ENCODE results near the gene SLX9. TPM values are rescaled to one million over a fixed set of nuclear protein-coding genes. Genes with fewer than 3 reads are reported as not detected.
A peak's percentile ranks its signal among the peaks of the same experiment; 100 is the strongest.

SLX9 gene
- total RNA-seq, 1 experiment from 2014 or later, result 74.3 TPM

- H3K27ac Mint-ChIP-seq, result peak overlapping the region; percentile 63 to 91 (median 77); a peak in 4 of 7 replicates
- no peak overlapping the region for H4K91ac ChIP-seq (ENCODE audit: insufficient read length, low read depth, low read length)
- H3K27me3 ChIP-seq (ENCODE audit: insufficient read depth, low read length), result no peaks in the 10 kb centered on the region
- no peak overlapping the region for H2BK120ac ChIP-seq (ENCODE audit: low read depth, low read length, poor library complexity, severe bottlenecking)
- H3K23me2 ChIP-seq (ENCODE audit: insufficient read length, low read depth, low read length, poor library complexity, severe bottlenecking), result no peaks in the 10 kb centered on the region
- no peak overlapping the region for H3K9ac ChIP-seq (ENCODE audit: extremely low read depth, insufficient read length, low read length)
- no peak overlapping the region for H2AFZ ChIP-seq (ENCODE audit: low read length)
- H3K4me3 Mint-ChIP-seq, result no peak overlapping the region
- no peak overlapping the region for H4K5ac ChIP-seq (ENCODE audit: insufficient read length, low read depth, low read length)
- H3K4me1 Mint-ChIP-seq, result peaks cover 5 to 6% of the 10 kb centered on the region in 2 experiments
- no peak overlapping the region for H3K56ac ChIP-seq (ENCODE audit: insufficient read length, low read depth, low read length)
- no peaks in the 10 kb centered on the region for H3K27me3 Mint-ChIP-seq (ENCODE audit: low read depth)
- no peak overlapping the region for H3K4ac ChIP-seq (ENCODE audit: low read depth, low read length)
- peaks cover 23 to 67% (median 55%) of the 10 kb centered on the region in 3 experiments; a peak in 6 of 7 replicates for H3K36me3 Mint-ChIP-seq (ENCODE audit: insufficient read depth in 1 of 3, low read depth in 3 of 3)
- no peak for TF ChIP-seq CTCF (conservative IDR thresholded peaks at IDR 0.05)
- H3K4me2 ChIP-seq (ENCODE audit: insufficient read depth, insufficient read length, low read length), result no peak overlapping the region
- no peak overlapping the region for H4K8ac ChIP-seq (replicated peaks; ENCODE audit: insufficient read length, low read depth, low read length)
- H4K20me1 ChIP-seq (ENCODE audit: control insufficient read depth, insufficient read depth, insufficient read length), result no peaks in the 10 kb centered on the region
- no peak overlapping the region for H3K23ac ChIP-seq (ENCODE audit: insufficient read length, low read depth, low read length)
- H2BK5ac ChIP-seq (ENCODE audit: insufficient read length, low read length), result no peak overlapping the region
- no peak overlapping the region for H2BK20ac ChIP-seq (ENCODE audit: low read depth, low read length, poor library complexity, severe bottlenecking)
- peaks cover 25% of the 10 kb centered on the region; the same call in 1 of the 2 replicates for H3K79me2 ChIP-seq (ENCODE audit: insufficient read depth, low read length)
- no peaks in the 10 kb centered on the region for H3K4me1 ChIP-seq (ENCODE audit: insufficient read depth, low read length)
- H3K9me3 Mint-ChIP-seq, result no peaks in the 10 kb centered on the region
- no peaks in the 10 kb centered on the region for H3K9me3 ChIP-seq (ENCODE audit: control insufficient read depth, low read depth, low read length)
- no peak for DNase-seq
- H3T11ph ChIP-seq (ENCODE audit: low read length), result no peak overlapping the region
- WGBS (ENCODE audit: extremely low coverage, insufficient read length, low lambda C conversion rate), result no CpG with 5 or more reads among the region's 22 CpGs
- H3K14ac ChIP-seq (ENCODE audit: insufficient read depth, low read length), result no peak overlapping the region
- peaks cover 6% of the 10 kb centered on the region for H3K79me1 ChIP-seq (ENCODE audit: insufficient read depth, low read depth, low read length, poor library complexity, severe bottlenecking)
- H3K27ac ChIP-seq (ENCODE audit: insufficient read length, low read depth, low read length), result no peak overlapping the region
- H2AK5ac ChIP-seq (ENCODE audit: insufficient read length, low read length), result no peak overlapping the region
- H2BK15ac ChIP-seq (ENCODE audit: low read depth, low read length), result no peak overlapping the region
- H3K18ac ChIP-seq (ENCODE audit: insufficient read length, low read depth, low read length), result no peak overlapping the region
- H2BK12ac ChIP-seq (ENCODE audit: insufficient read length, low read depth, low read length), result no peak overlapping the region
Measured at GRCh38 chr21:44957047-44957831, 17.4 kb downstream of the SLX9 start.
